Transverse colon (tissue), 4 donors: Measurements from ENCODE around the gene SLC27A1. TPM values are rescaled to one million over a fixed set of nuclear protein-coding genes. Genes with fewer than 3 reads are reported as not detected.
A peak's percentile ranks its signal among the peaks of the same experiment; 100 is the strongest.

ENCODE experiments used
- DNase-seq: peaks from one replicate; pipeline ENCODE4 v3.0.0-alpha.2; 2019
- H3K27ac ChIP-seq, 4 donors: fragments of 200-600 bp; sonication (generic); 2 replicates each; pipeline ENCODE4 v1.5.1; 2016 to 2018; ENCODE audit warnings: inconsistent platforms in 4 of 4
- H3K27me3 ChIP-seq: fragments of 200-600 bp; sonication (generic); 2 replicates; pipeline ENCODE4 v1.5.1; 2017; ENCODE audit warnings: inconsistent platforms
- H3K36me3 ChIP-seq, 4 donors: fragments of 200-600 bp; sonication (generic); 2 replicates each; pipeline ENCODE4 v1.5.1; 2017 to 2019; ENCODE audit warnings: inconsistent platforms in 4 of 4
- H3K4me1 ChIP-seq, 4 donors: fragments of 200-600 bp; sonication (generic); 2 replicates each; pipeline ENCODE4 v1.5.1; 2017 to 2020; ENCODE audit warnings: inconsistent platforms in 4 of 4
- H3K4me3 ChIP-seq, 4 donors: fragments of 200-600 bp; sonication (generic); 1 replicate in 1 of 4; 2 replicates in 3 of 4; pipeline versions ENCODE4 v1.5.1 to v1.6.1; 2017 to 2019; ENCODE audit warnings: inconsistent platforms in 4 of 4
- H3K9me3 ChIP-seq, 2 donors: fragments of 200-600 bp; sonication (generic); 2 replicates each; pipeline ENCODE4 v1.5.1; 2017 to 2019; ENCODE audit warnings: inconsistent platforms in 2 of 2
- EP300 ChIP-seq: sonication (generic); formaldehyde crosslinking; IDR thresholded peaks from one replicate; pipeline ENCODE4 v1.6.1; 2017; ENCODE audit warnings: antibody characterized with exemption, low read depth
- POLR2A ChIP-seq: fragments of 450-650 bp; IDR thresholded peaks from one replicate; pipeline ENCODE4 v1.6.1; 2016; ENCODE audit warnings: antibody characterized with exemption, mild to moderate bottlenecking, moderate library complexity
- POLR2AphosphoS5 ChIP-seq, 3 donors: sonication (generic); formaldehyde crosslinking; IDR thresholded peaks; one replicate each; pipeline ENCODE4 v1.6.1; 2016; ENCODE audit warnings: antibody characterized with exemption in 3 of 3
- WGBS, 2 donors: methylation state at CpG; one replicate each; pipeline ENCODE4 v1.1.5; 2018; ENCODE audit warnings: low coverage in 1 of 2; 5-methylcytosine and 5-hydroxymethylcytosine counted together
- in situ Hi-C, 4 donors: fragments of 200-750 bp; cut with MboI; loops; one replicate each; pipeline versions ENCODE4 v1.15.0 to v1.15.1; 2017; ENCODE audit warnings: low sequenced_read_pairs in 3 of 4, low pct_ligation_motif_present in 1 of 4, low pct_unique_long_range_greater_than_20kb in 1 of 4
- intact Hi-C: fragments of 100-400 bp; cut with DNase I; formaldehyde crosslinking; loops from one replicate; pipeline ENCODE4 v1.15.1; 2023; ENCODE audit warnings: low total_unique reads
- total RNA-seq, 4 donors: library from RNA; depleted of rRNA; stranded (reverse); fragments of >200 nt; gene quantifications; one replicate each; pipeline ENCODE4 v1.1.0, GENCODE V29; 2016
- TF ChIP-seq, protein P1 (sequence below), 5 experiments: fragments of 200-600 bp in 3 of 5; fragments of 450-650 bp in 2 of 5; sonication (generic) in 3 of 5; IDR thresholded peaks; 1 replicate in 2 of 5; 2 replicates in 3 of 5; pipeline ENCODE4 v1.5.1; 2016 to 2017; ENCODE audit warnings: antibody characterized with exemption in 5 of 5, inconsistent platforms in 3 of 5, mild to moderate bottlenecking in 2 of 5, moderate library complexity in 1 of 5

The SLC27A1 gene
- total RNA-seq, 4 donors from 2014 or later: 4.0 to 11.1 (median 7.0) TPM

DNA sequence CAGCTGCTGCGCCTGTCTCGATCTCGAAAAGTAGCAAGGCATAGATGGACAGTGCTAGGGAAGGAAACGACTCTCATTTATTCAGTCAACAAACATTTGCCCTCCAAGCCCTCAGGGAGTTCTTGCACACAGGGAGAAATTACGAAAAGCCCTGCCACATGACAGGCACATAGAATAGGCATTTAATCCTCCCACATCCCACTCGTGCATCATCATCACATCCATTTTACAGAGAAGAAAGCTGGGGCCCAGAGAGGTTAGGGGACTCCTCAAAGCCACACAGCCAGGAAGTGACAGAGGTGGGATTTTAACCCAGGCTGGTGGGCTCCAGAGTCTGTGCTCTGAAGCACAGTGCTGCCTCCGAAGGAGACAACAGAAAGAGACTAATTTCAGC is 33.5 kb upstream of the SLC27A1 start:
- in situ Hi-C loops: no loop called here

GRCh38 chr19:17441241-17442021 is 28.9 kb upstream of the SLC27A1 start:
- Histone ChIP-seq H3K9me3 (no peaks in the 10 kb centered on the region), H3K4me1 (no peaks in the 10 kb centered on the region), H3K27ac (no peak overlapping the region), H3K4me3 (no peak overlapping the region), H3K27me3 (no peaks in the 10 kb centered on the region), H3K36me3 (no peaks in the 10 kb centered on the region)
- WGBS, 2 donors: 38 to 65% methylated on average over 4 to 8 of the region's 8 CpGs
- DNase-seq: no peak
- intact Hi-C loops: no loop called here
- in situ Hi-C loops: no loop called here
- TF ChIP-seq, protein P1, sequence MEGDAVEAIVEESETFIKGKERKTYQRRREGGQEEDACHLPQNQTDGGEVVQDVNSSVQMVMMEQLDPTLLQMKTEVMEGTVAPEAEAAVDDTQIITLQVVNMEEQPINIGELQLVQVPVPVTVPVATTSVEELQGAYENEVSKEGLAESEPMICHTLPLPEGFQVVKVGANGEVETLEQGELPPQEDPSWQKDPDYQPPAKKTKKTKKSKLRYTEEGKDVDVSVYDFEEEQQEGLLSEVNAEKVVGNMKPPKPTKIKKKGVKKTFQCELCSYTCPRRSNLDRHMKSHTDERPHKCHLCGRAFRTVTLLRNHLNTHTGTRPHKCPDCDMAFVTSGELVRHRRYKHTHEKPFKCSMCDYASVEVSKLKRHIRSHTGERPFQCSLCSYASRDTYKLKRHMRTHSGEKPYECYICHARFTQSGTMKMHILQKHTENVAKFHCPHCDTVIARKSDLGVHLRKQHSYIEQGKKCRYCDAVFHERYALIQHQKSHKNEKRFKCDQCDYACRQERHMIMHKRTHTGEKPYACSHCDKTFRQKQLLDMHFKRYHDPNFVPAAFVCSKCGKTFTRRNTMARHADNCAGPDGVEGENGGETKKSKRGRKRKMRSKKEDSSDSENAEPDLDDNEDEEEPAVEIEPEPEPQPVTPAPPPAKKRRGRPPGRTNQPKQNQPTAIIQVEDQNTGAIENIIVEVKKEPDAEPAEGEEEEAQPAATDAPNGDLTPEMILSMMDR (IDR thresholded peaks at IDR 0.05): peak in 4 of 5 experiments; percentile 17 to 22 (median 20)
- no peak for TF ChIP-seq EP300

More for the DNA sequence above, 33.5 kb upstream of the SLC27A1 start:
- Histone ChIP-seq H3K4me1 (no peaks in the 10 kb centered on the region), H3K36me3 (no peaks in the 10 kb centered on the region), H3K27me3 (no peaks in the 10 kb centered on the region), H3K4me3 (no peak overlapping the region), H3K27ac (no peak overlapping the region), H3K9me3 (no peaks in the 10 kb centered on the region)
- intact Hi-C loops: no loop called here
- no peak for TF ChIP-seq POLR2AphosphoS5 (IDR thresholded peaks at IDR 0.05)
- no peak for TF ChIP-seq EP300
- no peak for TF ChIP-seq POLR2A
- TF ChIP-seq, protein P1 (IDR thresholded peaks at IDR 0.05): no peak
- 64 to 81% methylated on average over 4 to 7 of the region's 7 CpGs for WGBS, 2 donors
- no peak for DNase-seq

DNA sequence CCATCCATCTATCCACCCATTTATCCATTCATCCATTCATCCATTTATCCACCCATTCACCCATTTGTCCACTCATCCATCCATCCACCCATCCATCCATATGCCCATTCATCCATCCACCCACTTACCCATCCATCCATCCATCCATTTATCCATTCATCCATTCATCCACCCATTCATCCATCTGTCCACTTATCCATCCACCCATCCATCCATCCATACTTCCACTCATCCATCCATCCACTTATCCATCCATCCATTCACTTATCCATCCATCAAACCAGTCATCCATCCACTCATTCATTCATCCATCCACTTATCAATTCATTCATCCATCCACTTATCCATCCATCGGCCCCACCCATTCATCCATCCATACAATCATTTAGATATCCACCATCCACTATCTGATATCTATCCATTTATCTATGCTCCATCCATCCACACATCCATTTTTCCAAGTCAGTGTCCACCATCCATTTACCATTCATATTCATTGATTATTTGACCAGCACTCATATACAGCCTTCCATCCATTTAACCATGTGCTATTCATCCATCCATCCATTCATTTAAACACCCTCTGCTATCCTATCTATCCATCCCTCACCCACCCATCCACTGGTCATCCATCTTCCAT is 24.7 kb upstream of the SLC27A1 start:
- in situ Hi-C loops (no loop called here), intact Hi-C loops (no loop called here)
- Histone ChIP-seq H3K36me3 (no peaks in the 10 kb centered on the region), H3K27ac (no peak overlapping the region), H3K27me3 (peaks cover 9% of the 10 kb centered on the region), H3K4me3 (no peak overlapping the region), H3K4me1 (peaks cover 0 to 8% (median 6%) of the 10 kb centered on the region in 4 donors), H3K9me3 (no peaks in the 10 kb centered on the region)
- DNase-seq: no peak
- WGBS, 2 donors: 78 to 100% methylated on average over 1 of the region's 1 CpG
- no peak for TF ChIP-seq POLR2A
- TF ChIP-seq, protein P1 (IDR thresholded peaks at IDR 0.05): no peak
- no peak for TF ChIP-seq POLR2AphosphoS5 (IDR thresholded peaks at IDR 0.05)
- no peak for TF ChIP-seq EP300

DNA sequence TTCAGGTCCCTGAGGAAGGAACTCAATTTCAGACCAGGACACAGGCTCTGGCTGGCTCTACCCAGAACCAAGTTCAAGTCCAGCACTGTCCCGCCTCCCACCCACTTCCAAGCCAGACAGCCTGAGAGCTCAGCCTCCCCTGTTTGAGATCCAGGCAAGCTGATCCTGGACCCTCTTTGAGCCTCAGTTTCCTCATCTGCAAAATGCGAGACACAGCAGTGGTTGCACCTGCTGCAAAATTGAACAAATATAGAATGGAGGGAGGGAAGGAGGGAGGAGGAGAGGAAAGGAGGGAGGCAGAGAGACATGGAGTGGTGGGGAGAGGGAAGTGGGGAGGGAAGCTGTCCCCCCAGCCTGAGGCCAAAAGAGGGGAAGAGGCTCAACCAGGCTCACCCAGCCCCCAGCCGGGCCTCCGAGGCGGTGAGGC is 22.6 kb upstream of the SLC27A1 start:
- H3K9me3 ChIP-seq: no peaks in the 10 kb centered on the region
- no peak for TF ChIP-seq EP300
- no peak for TF ChIP-seq POLR2A
- TF ChIP-seq, protein P1 (IDR thresholded peaks at IDR 0.05): no peak
- no peak for TF ChIP-seq POLR2AphosphoS5 (IDR thresholded peaks at IDR 0.05)
- peaks cover 12% of the 10 kb centered on the region for H3K27me3 ChIP-seq
- no peaks in the 10 kb centered on the region for H3K36me3 ChIP-seq
- in situ Hi-C loops (no loop called here), intact Hi-C loops (no loop called here)
- 0 to 35% methylated on average over 1 to 5 of the region's 5 CpGs for WGBS, 2 donors
- H3K27ac ChIP-seq: no peak overlapping the region
- H3K4me3 ChIP-seq: peak overlapping the region in 2 of 4 donors; percentile 36 to 50
- DNase-seq: no peak
- peaks cover 0 to 8% (median 6%) of the 10 kb centered on the region in 4 donors for H3K4me1 ChIP-seq
